ENCODE data around the gene C12orf43. TPM values are rescaled to one million over a fixed set of nuclear protein-coding genes. Genes with fewer than 3 reads are reported as not detected.

The C12orf43 gene
- total RNA-seq, 2 donors from 2014 or later, result 12.3 to 12.7 TPM

DNA sequence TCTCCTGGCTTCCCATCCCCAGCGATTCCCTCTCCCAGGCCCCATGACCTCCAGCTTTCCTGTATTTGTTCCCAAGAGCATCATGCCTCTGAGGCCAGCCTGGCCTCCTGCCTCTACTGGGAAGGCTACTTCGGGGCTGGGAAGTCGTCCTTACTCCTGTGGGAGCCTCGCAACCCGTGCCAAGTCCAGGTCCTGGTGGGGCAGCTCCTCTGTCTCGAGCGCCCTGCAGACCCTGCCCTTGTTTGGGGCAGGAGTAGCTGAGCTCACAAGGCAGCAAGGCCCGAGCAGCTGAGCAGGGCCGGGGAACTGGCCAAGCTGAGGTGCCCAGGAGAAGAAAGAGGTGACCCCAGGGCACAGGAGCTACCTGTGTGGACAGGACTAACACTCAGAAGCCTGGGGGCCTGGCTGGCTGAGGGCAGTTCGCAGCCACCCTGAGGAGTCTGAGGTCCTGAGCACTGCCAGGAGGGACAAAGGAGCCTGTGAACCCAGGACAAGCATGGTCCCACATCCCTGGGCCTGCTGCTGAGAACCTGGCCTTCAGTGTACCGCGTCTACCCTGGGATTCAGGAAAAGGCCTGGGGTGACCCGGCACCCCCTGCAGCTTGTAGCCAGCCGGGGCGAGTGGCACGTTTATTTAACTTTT is 14.3 kb downstream of the C12orf43 start:
- TF ChIP-seq, protein P1, sequence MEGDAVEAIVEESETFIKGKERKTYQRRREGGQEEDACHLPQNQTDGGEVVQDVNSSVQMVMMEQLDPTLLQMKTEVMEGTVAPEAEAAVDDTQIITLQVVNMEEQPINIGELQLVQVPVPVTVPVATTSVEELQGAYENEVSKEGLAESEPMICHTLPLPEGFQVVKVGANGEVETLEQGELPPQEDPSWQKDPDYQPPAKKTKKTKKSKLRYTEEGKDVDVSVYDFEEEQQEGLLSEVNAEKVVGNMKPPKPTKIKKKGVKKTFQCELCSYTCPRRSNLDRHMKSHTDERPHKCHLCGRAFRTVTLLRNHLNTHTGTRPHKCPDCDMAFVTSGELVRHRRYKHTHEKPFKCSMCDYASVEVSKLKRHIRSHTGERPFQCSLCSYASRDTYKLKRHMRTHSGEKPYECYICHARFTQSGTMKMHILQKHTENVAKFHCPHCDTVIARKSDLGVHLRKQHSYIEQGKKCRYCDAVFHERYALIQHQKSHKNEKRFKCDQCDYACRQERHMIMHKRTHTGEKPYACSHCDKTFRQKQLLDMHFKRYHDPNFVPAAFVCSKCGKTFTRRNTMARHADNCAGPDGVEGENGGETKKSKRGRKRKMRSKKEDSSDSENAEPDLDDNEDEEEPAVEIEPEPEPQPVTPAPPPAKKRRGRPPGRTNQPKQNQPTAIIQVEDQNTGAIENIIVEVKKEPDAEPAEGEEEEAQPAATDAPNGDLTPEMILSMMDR (IDR thresholded peaks at IDR 0.05), result no peak
- Histone ChIP-seq H3K27ac (no peak overlapping the region), H3K36me3 (peaks cover 19% of the 10 kb centered on the region), H3K4me1 (ENCODE audit: control insufficient read depth in 1 of 2, low read depth in 2 of 2) (peaks cover 5 to 9% of the 10 kb centered on the region in 2 donors), H3K27me3 (replicated peaks; ENCODE audit: insufficient read depth) (no peaks in the 10 kb centered on the region), H3K4me3 (no peak overlapping the region), H3K9me3 (no peaks in the 10 kb centered on the region)
- no peak for DNase-seq (ENCODE audit: low spot score)
- no peak for ATAC-seq (ENCODE audit: insufficient number of reproducible peaks, low FRiP score, low read depth)

DNA sequence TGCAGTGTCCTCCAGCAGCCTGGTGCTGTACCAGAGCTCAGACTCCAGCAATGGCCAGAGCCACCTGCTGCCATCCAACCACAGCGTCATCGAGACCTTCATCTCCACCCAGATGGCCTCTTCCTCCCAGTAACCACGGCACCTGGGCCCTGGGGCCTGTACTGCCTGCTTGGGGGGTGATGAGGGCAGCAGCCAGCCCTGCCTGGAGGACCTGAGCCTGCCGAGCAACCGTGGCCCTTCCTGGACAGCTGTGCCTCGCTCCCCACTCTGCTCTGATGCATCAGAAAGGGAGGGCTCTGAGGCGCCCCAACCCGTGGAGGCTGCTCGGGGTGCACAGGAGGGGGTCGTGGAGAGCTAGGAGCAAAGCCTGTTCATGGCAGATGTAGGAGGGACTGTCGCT is 15.2 kb downstream of the C12orf43 start:
- peaks cover 19% of the 10 kb centered on the region for H3K36me3 ChIP-seq
- H3K9me3 ChIP-seq, result no peaks in the 10 kb centered on the region
- DNase-seq (ENCODE audit: low spot score) (no peak), ATAC-seq (ENCODE audit: insufficient number of reproducible peaks, low FRiP score, low read depth) (no peak)
- no peak overlapping the region for H3K27ac ChIP-seq
- H3K4me3 ChIP-seq, result no peak overlapping the region
- TF ChIP-seq, protein P1 (IDR thresholded peaks at IDR 0.05), result no peak
- H3K27me3 ChIP-seq (replicated peaks; ENCODE audit: insufficient read depth), result no peaks in the 10 kb centered on the region
- H3K4me1 ChIP-seq (ENCODE audit: control insufficient read depth in 1 of 2, low read depth in 2 of 2), result peaks cover 5 to 9% of the 10 kb centered on the region in 2 donors

DNA sequence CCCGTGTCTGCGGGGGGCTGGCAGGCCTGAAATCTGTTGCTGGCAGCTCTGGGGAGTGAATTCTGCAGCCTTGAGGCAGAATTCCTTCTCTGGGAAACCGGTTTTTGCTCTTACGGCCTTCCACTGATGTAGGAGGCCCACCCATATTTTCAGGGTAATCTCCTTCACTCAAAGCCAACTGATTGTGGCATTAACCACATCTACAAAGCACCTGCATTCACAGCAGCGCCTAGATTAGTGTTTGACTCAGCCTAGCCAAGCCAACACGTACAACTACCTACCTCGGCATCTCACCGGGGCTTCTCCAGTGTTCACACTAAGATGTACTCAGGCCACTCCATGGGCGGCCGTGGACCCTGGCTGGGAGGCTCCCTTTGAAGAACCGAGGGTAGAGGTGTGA is 15.8 kb downstream of the C12orf43 start:
- Histone ChIP-seq H3K4me1 (ENCODE audit: control insufficient read depth in 1 of 2, low read depth in 2 of 2) (peaks cover 5 to 9% of the 10 kb centered on the region in 2 donors), H3K27me3 (replicated peaks; ENCODE audit: insufficient read depth) (no peaks in the 10 kb centered on the region), H3K36me3 (peaks cover 19% of the 10 kb centered on the region), H3K27ac (no peak overlapping the region), H3K9me3 (no peaks in the 10 kb centered on the region), H3K4me3 (no peak overlapping the region)
- no peak for DNase-seq (ENCODE audit: low spot score)
- TF ChIP-seq, protein P1 (IDR thresholded peaks at IDR 0.05), result no peak
- no peak for ATAC-seq (ENCODE audit: insufficient number of reproducible peaks, low FRiP score, low read depth)

DNA sequence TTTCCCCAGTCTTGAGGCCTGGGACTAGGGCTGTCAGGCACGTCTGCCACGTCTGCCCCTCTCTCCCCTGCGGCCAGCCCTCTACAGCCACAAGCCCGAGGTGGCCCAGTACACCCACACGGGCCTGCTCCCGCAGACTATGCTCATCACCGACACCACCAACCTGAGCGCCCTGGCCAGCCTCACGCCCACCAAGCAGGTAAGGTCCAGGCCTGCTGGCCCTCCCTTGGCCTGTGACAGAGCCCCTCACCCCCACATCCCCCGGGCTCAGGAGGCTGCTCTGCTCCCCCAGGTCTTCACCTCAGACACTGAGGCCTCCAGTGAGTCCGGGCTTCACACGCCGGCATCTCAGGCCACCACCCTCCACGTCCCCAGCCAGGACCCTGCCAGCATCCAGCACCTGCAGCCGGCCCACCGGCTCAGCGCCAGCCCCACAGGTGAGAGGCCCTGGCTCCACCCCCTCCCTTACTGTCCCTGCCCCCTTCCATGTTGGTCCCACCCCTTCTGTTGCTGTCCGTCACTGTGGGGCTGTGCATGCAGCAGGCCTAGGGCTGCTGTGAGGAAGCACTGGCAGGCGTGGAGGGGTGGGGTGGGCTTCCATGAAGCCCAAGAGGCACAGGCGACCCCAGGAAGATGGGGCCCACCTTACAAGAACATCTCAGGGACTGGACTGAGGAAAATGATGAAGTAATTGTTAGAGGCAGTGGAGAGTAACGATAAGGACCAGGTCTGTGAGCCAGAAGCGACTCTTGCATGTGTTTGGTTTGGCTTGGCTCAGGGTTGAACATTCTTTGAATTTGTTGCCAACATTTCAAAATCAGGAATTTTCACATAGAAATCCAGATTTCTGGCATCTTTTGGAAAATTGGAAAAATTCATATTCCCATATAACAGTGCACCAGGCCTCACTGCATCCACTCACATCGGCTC is 16.8 kb downstream of the C12orf43 start:
- no peak overlapping the region for H3K27ac ChIP-seq
- TF ChIP-seq, protein P1 (IDR thresholded peaks at IDR 0.05), result no peak
- H3K36me3 ChIP-seq, result peaks cover 15% of the 10 kb centered on the region
- ATAC-seq (ENCODE audit: insufficient number of reproducible peaks, low FRiP score, low read depth) (no peak), DNase-seq (ENCODE audit: low spot score) (no peak)
- H3K9me3 ChIP-seq, result no peaks in the 10 kb centered on the region
- peaks cover 5 to 9% of the 10 kb centered on the region in 2 donors for H3K4me1 ChIP-seq (ENCODE audit: control insufficient read depth in 1 of 2, low read depth in 2 of 2)
- no peaks in the 10 kb centered on the region for H3K27me3 ChIP-seq (replicated peaks; ENCODE audit: insufficient read depth)
- H3K4me3 ChIP-seq, result no peak overlapping the region

DNA sequence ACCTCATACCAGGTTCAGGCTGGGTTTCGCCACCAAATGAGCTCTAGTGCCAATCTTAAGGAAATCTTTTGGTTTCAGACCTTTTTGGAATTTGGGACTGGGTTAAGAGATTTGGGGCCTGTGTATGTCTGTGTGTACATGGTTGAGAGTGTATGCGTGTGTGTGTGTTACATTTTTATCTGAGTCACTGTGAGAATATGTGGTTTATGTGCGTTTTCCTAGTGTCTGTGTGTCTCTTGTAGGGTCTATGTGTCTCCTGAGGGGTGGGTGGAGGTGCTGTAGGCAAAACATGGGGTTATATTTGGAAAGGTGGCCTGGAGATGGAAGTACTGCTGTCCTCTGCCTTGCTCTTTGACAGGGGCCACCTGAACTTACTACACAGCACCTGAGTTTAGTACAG is 17.9 kb downstream of the C12orf43 start:
- Histone ChIP-seq H3K27ac (no peak overlapping the region), H3K4me1 (ENCODE audit: control insufficient read depth in 1 of 2, low read depth in 2 of 2) (peaks cover 5 to 9% of the 10 kb centered on the region in 2 donors), H3K9me3 (no peaks in the 10 kb centered on the region), H3K36me3 (peaks cover 4% of the 10 kb centered on the region), H3K27me3 (replicated peaks; ENCODE audit: insufficient read depth) (no peaks in the 10 kb centered on the region), H3K4me3 (no peak overlapping the region)
- ATAC-seq (ENCODE audit: insufficient number of reproducible peaks, low FRiP score, low read depth), result no peak
- TF ChIP-seq, protein P1 (IDR thresholded peaks at IDR 0.05), result no peak
- DNase-seq (ENCODE audit: low spot score), result no peak

All from thoracic aorta (tissue), 2 donors.